Stimulated activated CD4-positive, alpha-beta T cell treated with anti-CD3 and anti-CD28 coated beads, Interleukin-2, amount 100 ng/mL, for 24 hours (primary cell): ENCODE data around the gene HSFX3.
A peak's percentile ranks its signal among the peaks of the same experiment; 100 is the strongest.
"Not testable (repeated sequence)": the region's sequence is repeated elsewhere in the genome, so short reads cannot be mapped to it uniquely, and the experiment has no call there.

ENCODE experiments used
- DNase-seq, 2 donors: peaks; one replicate each; pipeline ENCODE4 v3.0.0-alpha.2; 2020

Gene HSFX3

GRCh38 chrX:149513825-149514428 is 35.8 kb downstream of the HSFX3 start:
- DNase-seq = no peak

- peak; percentile 48 to 52 for DNase-seq
Measured at GRCh38 chrX:149512225-149512885, 37.4 kb downstream of the HSFX3 start.

- no peak for DNase-seq
Measured at GRCh38 chrX:149511081-149511480, 38.6 kb downstream of the HSFX3 start.

GRCh38 chrX:149510386-149510785 is 39.3 kb downstream of the HSFX3 start:
- no peak for DNase-seq

GRCh38 chrX:149508467-149508866 is 41.3 kb downstream of the HSFX3 start:
- no peak for DNase-seq

- DNase-seq = no peak
Measured at GRCh38 chrX:149506349-149506748, 43.4 kb downstream of the HSFX3 start.

- DNase-seq = no peak
Measured at GRCh38 chrX:149505671-149506070, 44.1 kb downstream of the HSFX3 start.

- peak; percentile 81 to 85 for DNase-seq
Measured at GRCh38 chrX:149504915-149505651, 44.6 kb downstream of the HSFX3 start, which contains the start of gene IDS. Gene IDS, minus strand, starts transcription at chrX:149505306. Its CDS starts 169 bp downstream, at chrX:149505137.

- peak; percentile 58 to 61 for DNase-seq
Measured at GRCh38 chrX:149504226-149504914, 45.4 kb downstream of the HSFX3 start.

- DNase-seq = peak; percentile 53
Measured at GRCh38 chrX:149503446-149503845, 46.3 kb downstream of the HSFX3 start.

- not testable (repeated sequence) for DNase-seq
Measured at GRCh38 chrX:149502923-149503322, 46.8 kb downstream of the HSFX3 start.

- DNase-seq = no peak
Measured at GRCh38 chrX:149499766-149500165, 50.0 kb downstream of the HSFX3 start.

GRCh38 chrX:149498767-149499166 is 51.0 kb downstream of the HSFX3 start:
- no peak for DNase-seq
